Neural cell (in vitro differentiated cells): ENCODE measurements around the gene CACNA2D4.

Experiments
- CTCF ChIP-seq: fragments of 450-650 bp; IDR thresholded peaks from 2 replicates; pipeline ENCODE4 v1.5.1; 2014; ENCODE audit warnings: antibody characterized with exemption, mild to moderate bottlenecking, moderate library complexity; ENCODE audit not compliant: poor library complexity, severe bottlenecking
- POLR2AphosphoS5 ChIP-seq: IDR thresholded peaks from 2 replicates; pipeline ENCODE4 v1.6.1; 2012

GRCh38 chr12:1904875-1905274 is 13.6 kb downstream of the CACNA2D4 start:
- no peak for TF ChIP-seq POLR2AphosphoS5
- TF ChIP-seq CTCF: no peak
